Thyroid gland (tissue), 4 donors: ENCODE data around the gene KIAA1671. TPM values are rescaled to one million over a fixed set of nuclear protein-coding genes. Genes with fewer than 3 reads are reported as not detected.

Source experiments
- DNase-seq, 2 donors: peaks; one replicate each; pipeline ENCODE4 v3.0.0-alpha.2; 2019
- H3K27ac ChIP-seq, 3 donors: fragments of 200-600 bp; sonication (generic); 1 replicate in 2 of 3; 2 replicates in 1 of 3; pipeline ENCODE4 v1.5.1; 2016 to 2019; ENCODE audit warnings: mild to moderate bottlenecking in 1 of 3, moderate library complexity in 1 of 3
- H3K27me3 ChIP-seq: fragments of 200-600 bp; sonication (generic); one replicate; pipeline ENCODE4 v1.5.1; 2019
- H3K36me3 ChIP-seq, 2 donors: fragments of 200-600 bp; sonication (generic); one replicate each; pipeline ENCODE4 v1.5.1; 2016 to 2019
- H3K4me1 ChIP-seq, 2 donors: fragments of 200-600 bp; sonication (generic); one replicate each; pipeline ENCODE4 v1.5.1; 2017 to 2019
- H3K4me3 ChIP-seq, 3 donors: fragments of 200-600 bp; sonication (generic); replicated peaks in 1 of 3; 1 replicate in 2 of 3; 2 replicates in 1 of 3; pipeline ENCODE4 v1.5.1; 2016; ENCODE audit warnings: mild to moderate bottlenecking in 1 of 3
- H3K9me3 ChIP-seq: fragments of 200-600 bp; sonication (generic); one replicate; pipeline ENCODE4 v1.5.1; 2017
- POLR2A ChIP-seq, 2 donors: fragments of 450-650 bp; IDR thresholded peaks; one replicate each; pipeline ENCODE4 v1.6.1; 2017; ENCODE audit warnings: antibody characterized with exemption in 2 of 2, mild to moderate bottlenecking in 2 of 2, moderate library complexity in 1 of 2
- WGBS, 2 donors: methylation state at CpG; one replicate each; pipeline ENCODE4 v1.1.5; 2017; 5-methylcytosine and 5-hydroxymethylcytosine counted together
- intact Hi-C: fragments of 100-400 bp; cut with DNase I; formaldehyde crosslinking; loops from one replicate; pipeline ENCODE4 v1.15.1; 2023
- total RNA-seq, 4 donors: library from RNA; depleted of rRNA; stranded (reverse); fragments of >200 nt; gene quantifications; one replicate each; pipeline ENCODE4 v1.2.3, GENCODE V29; 2016
- TF ChIP-seq, protein P1 (sequence below), 6 experiments: fragments of 200-600 bp in 3 of 6; fragments of 450-650 bp in 3 of 6; sonication (generic) in 3 of 6; IDR thresholded peaks; one replicate each; pipeline ENCODE4 v1.5.1; 2016 to 2019; ENCODE audit warnings: antibody characterized with exemption in 6 of 6, mild to moderate bottlenecking in 2 of 6, inconsistent platforms in 1 of 6, moderate library complexity in 1 of 6

Gene KIAA1671
- total RNA-seq, 4 donors from 2014 or later: 63.2 to 111 (median 79.7) TPM

DNA sequence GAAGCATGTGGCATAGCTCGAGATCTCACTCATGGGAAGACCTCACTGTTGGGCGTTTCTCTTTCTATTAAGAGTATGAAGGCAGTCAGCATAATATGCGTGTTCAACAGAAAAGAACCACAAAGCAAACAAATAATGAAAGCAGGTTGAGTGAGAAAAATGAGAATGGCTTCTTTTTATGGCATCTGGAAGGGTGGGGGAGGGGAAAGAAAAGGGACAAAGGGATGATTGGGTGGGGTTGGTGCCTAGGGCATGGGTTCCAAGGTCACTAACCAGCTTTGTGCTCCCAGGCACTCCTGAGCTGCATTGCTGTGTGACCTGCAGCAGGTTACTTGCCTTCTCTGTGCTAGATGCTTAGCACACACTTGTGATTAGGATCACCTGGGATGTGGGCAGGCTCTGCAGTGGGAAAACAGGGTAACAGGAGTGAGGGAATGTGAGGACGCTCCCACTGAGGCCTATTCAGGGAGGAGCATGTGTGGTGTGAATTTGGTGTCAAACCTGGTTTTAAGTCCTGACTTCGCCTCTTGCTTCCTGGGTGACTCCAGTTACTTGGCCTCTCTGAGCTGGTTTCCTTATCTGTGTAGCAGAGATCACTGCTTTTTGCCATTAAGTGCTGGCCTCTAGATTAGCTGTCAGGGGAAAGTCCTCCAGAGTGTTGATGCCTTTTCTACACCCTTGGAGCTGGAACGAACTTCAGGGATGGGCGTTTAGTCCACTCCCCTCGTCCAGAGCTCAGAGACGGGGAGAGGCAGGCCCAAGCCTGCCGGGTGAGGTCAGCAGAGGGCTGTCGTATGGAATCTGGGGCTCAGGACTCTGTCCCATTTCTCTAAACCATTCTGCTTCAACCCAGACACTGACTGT is 74.8 kb downstream of the KIAA1671 start:
- Histone ChIP-seq H3K27me3 (no peaks in the 10 kb centered on the region), H3K4me3 (no peak overlapping the region), H3K36me3 (no peaks in the 10 kb centered on the region), H3K27ac (peak overlapping the region in 2 of 3 donors; percentile 54 to 60), H3K4me1 (peaks cover 29 to 39% of the 10 kb centered on the region in 2 donors), H3K9me3 (no peaks in the 10 kb centered on the region)
- intact Hi-C loops: loop anchor here (5.0 kb wide), 1 partner anchor 75 kb away; the partner anchor contains the start of gene KIAA1671
- DNase-seq: no peak
- TF ChIP-seq, protein P1, sequence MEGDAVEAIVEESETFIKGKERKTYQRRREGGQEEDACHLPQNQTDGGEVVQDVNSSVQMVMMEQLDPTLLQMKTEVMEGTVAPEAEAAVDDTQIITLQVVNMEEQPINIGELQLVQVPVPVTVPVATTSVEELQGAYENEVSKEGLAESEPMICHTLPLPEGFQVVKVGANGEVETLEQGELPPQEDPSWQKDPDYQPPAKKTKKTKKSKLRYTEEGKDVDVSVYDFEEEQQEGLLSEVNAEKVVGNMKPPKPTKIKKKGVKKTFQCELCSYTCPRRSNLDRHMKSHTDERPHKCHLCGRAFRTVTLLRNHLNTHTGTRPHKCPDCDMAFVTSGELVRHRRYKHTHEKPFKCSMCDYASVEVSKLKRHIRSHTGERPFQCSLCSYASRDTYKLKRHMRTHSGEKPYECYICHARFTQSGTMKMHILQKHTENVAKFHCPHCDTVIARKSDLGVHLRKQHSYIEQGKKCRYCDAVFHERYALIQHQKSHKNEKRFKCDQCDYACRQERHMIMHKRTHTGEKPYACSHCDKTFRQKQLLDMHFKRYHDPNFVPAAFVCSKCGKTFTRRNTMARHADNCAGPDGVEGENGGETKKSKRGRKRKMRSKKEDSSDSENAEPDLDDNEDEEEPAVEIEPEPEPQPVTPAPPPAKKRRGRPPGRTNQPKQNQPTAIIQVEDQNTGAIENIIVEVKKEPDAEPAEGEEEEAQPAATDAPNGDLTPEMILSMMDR (IDR thresholded peaks at IDR 0.05): no peak
- no peak for TF ChIP-seq POLR2A (IDR thresholded peaks at IDR 0.05)
- WGBS, 2 donors: 79 to 80% methylated on average over 11 of the region's 11 CpGs

DNA sequence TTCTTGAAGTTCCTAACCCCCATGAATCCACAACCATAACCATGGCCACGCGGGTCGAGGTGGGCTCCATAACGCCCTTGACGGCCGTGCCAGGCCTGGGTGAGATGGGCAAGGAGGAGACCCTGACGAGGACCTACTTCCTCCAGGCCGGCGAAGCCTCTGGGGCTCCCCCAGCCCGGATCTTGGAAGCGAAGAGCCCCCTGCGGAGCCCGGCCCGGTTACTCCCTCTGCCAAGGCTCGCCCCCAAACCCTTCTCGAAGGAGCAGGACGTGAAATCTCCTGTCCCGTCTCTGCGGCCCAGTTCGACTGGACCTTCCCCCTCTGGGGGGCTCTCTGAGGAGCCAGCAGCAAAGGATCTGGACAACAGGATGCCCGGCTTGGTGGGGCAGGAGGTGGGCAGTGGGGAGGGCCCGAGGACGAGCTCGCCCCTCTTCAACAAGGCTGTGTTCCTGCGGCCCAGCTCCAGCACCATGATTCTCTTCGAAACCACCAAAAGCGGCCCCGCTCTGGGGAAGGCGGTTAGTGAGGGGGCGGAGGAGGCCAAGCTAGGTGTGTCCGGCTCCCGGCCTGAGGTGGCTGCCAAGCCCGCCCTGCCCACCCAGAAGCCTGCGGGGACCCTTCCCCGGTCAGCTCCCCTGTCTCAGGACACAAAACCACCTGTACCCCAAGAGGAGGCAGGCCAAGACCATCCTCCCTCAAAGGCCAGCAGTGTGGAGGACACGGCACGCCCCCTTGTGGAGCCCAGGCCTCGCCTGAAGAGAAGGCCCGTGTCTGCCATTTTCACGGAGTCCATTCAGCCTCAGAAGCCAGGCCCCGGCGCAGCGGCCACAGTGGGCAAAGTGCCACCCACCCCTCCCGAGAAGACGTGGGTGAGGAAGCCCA is 75.7 kb downstream of the KIAA1671 start:
- intact Hi-C loops: loop anchor here (5.0 kb wide), 1 partner anchor 76 kb away; the partner anchor contains the start of gene KIAA1671
- Histone ChIP-seq H3K27me3 (no peaks in the 10 kb centered on the region), H3K4me1 (peaks cover 28 to 39% of the 10 kb centered on the region in 2 donors), H3K4me3 (no peak overlapping the region), H3K36me3 (no peaks in the 10 kb centered on the region), H3K9me3 (no peaks in the 10 kb centered on the region), H3K27ac (peak overlapping the region in 2 of 3 donors; percentile 1 to 60)
- TF ChIP-seq, protein P1 (IDR thresholded peaks at IDR 0.05): peak in 2 of 6 experiments; percentile 15 to 30
- no peak for TF ChIP-seq POLR2A (IDR thresholded peaks at IDR 0.05)
- WGBS, 2 donors: 86% methylated on average over 37 to 38 of the region's 45 CpGs
- DNase-seq: no peak

DNA sequence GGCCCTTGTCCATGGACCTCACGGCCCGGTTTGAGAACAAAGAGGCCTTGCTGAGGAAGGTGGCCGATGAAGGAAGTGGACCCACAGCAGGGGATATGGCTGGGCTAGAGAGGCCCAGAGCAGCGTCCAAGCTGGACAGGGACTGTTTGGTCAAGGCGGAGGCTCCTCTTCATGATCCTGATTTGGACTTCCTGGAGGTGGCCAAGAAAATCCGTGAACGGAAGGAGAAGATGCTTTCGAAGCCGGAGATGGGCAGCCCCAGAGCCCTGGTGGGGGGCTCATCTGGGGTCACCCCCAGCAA is 76.3 kb downstream of the KIAA1671 start:
- WGBS, 2 donors: 85 to 93% methylated on average over 9 of the region's 9 CpGs
- TF ChIP-seq POLR2A (IDR thresholded peaks at IDR 0.05): no peak
- TF ChIP-seq, protein P1 (IDR thresholded peaks at IDR 0.05): no peak
- H3K27ac ChIP-seq: peak overlapping the region in 2 of 3 donors; percentile 1 to 34

DNA sequence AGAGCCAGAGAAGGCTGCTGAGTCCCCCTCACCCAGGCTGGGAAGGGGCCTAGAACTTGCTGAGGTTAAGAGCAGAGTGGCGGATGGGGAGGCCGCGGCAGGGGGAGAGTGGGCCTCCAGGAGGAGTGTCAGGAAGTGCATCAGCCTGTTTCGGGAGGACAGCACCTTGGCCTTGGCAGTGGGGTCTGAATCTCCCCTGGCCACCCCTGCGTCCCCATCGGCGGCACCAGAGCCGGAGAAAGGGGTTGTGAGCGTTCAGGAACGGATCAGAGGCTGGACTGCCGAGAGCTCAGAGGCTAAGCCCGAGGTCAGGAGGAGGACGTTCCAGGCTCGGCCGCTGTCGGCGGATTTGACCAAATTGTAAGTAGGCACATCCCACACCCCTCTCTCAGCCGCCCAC is 76.7 kb downstream of the KIAA1671 start:
- Histone ChIP-seq H3K27ac (peak overlapping the region in 1 of 3 donors; percentile 34), H3K27me3 (no peaks in the 10 kb centered on the region), H3K9me3 (no peaks in the 10 kb centered on the region), H3K36me3 (no peaks in the 10 kb centered on the region), H3K4me1 (peaks cover 28 to 39% of the 10 kb centered on the region in 2 donors), H3K4me3 (no peak overlapping the region)
- no peak for DNase-seq
- intact Hi-C loops: loop anchor here (5.0 kb wide), 1 partner anchor 77 kb away; the partner anchor contains the start of gene KIAA1671
- 90 to 95% methylated on average over 12 to 18 of the region's 18 CpGs for WGBS, 2 donors
- TF ChIP-seq POLR2A (IDR thresholded peaks at IDR 0.05): no peak
- TF ChIP-seq, protein P1 (IDR thresholded peaks at IDR 0.05): no peak

More for the DNA sequence above, 76.3 kb downstream of the KIAA1671 start:
- intact Hi-C loops: loop anchor here (5.0 kb wide), 1 partner anchor 76 kb away; the partner anchor contains the start of gene KIAA1671
- no peak overlapping the region for H3K4me3 ChIP-seq
- DNase-seq: no peak
- H3K9me3 ChIP-seq: no peaks in the 10 kb centered on the region
- no peaks in the 10 kb centered on the region for H3K36me3 ChIP-seq
- H3K4me1 ChIP-seq: peaks cover 28 to 39% of the 10 kb centered on the region in 2 donors
- H3K27me3 ChIP-seq: no peaks in the 10 kb centered on the region
